Heart left ventricle (tissue), 13 donors: Measurements from ENCODE around the gene IGFN1.

ENCODE experiments used
- POLR2A ChIP-seq, 2 donors: fragments of 450-650 bp; IDR thresholded peaks; one replicate each; pipeline ENCODE4 v1.6.1; 2017; ENCODE audit warnings: antibody characterized with exemption in 2 of 2, mild to moderate bottlenecking in 2 of 2, moderate library complexity in 2 of 2
- TF ChIP-seq, protein P1 (sequence below), 12 donors: fragments of 200-600 bp; sonication (generic) in 4 of 12; IDR thresholded peaks; one replicate each; pipeline versions ENCODE4 v1.5.0 to v1.8.0; 2018 to 2022; ENCODE audit warnings: antibody characterized with exemption in 12 of 12, mild to moderate bottlenecking in 5 of 12
- donor health status: ischemic (EF 13 %, LVEDD 7.1; RV severe dilation, severe dysfunction).
- donor health status: DM: no; HTN: yes; CAD: no.
- donor health status: DM: no; HTN: no; CAD: no.
- donor health status: ischemic (EF 25% LVEDD 6.9; RV normal size, moderate dysfunction).
- donor health status: ischemic (EF 25% LVEDD 5.7; RV mildly dilated, moderate dysfunction).
- donor health status: ischemic (EF 35%, LVEDD 5.7; RV mildly dilated, moderate dysfunction).
- donor health status: nonischemic (EF 11% LVEDD 7.7; RV severe dilation, severe dysfunction).
- donor health status: DM: yes; HTN: yes; CAD: no.
- donor health status: PGD.
- donor health status: ischemic (EF 29% LVEDD 5.4; RV normal size, mild dysfunction).
- donor health status: nonischemic (EF 23%, LVEDD 6.1; RV moderate dilation, normal function).

DNA sequence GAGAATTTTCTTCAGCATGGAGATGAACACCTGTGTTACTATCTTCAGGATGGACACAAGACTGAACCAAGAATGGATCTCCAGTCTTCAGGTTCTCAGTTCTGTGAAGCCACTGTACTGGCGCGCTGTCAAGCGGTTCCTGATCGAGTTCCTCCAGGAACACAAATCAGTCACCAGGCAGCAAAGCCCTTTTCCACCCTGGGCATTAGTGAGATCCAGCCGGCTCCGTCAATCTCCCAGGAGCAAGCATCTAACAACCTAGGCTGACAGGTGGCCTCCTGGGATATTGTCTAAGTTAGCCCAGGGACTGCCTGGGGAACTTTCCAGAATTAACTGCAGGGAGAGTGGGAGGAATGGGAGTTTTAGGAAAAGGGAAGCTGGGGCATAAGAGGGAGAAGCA lies 9.7 kb upstream of the IGFN1 start:
- TF ChIP-seq, protein P1, sequence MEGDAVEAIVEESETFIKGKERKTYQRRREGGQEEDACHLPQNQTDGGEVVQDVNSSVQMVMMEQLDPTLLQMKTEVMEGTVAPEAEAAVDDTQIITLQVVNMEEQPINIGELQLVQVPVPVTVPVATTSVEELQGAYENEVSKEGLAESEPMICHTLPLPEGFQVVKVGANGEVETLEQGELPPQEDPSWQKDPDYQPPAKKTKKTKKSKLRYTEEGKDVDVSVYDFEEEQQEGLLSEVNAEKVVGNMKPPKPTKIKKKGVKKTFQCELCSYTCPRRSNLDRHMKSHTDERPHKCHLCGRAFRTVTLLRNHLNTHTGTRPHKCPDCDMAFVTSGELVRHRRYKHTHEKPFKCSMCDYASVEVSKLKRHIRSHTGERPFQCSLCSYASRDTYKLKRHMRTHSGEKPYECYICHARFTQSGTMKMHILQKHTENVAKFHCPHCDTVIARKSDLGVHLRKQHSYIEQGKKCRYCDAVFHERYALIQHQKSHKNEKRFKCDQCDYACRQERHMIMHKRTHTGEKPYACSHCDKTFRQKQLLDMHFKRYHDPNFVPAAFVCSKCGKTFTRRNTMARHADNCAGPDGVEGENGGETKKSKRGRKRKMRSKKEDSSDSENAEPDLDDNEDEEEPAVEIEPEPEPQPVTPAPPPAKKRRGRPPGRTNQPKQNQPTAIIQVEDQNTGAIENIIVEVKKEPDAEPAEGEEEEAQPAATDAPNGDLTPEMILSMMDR (IDR thresholded peaks at IDR 0.05) = no peak
- no peak for TF ChIP-seq POLR2A (IDR thresholded peaks at IDR 0.05)
